ENCODE data around the gene COL12A1. TPM values are rescaled to one million over a fixed set of nuclear protein-coding genes. Genes with fewer than 3 reads are reported as not detected.

Gene COL12A1
- total RNA-seq, 1 experiment from 2014 or later, result 0.96 TPM

DNA sequence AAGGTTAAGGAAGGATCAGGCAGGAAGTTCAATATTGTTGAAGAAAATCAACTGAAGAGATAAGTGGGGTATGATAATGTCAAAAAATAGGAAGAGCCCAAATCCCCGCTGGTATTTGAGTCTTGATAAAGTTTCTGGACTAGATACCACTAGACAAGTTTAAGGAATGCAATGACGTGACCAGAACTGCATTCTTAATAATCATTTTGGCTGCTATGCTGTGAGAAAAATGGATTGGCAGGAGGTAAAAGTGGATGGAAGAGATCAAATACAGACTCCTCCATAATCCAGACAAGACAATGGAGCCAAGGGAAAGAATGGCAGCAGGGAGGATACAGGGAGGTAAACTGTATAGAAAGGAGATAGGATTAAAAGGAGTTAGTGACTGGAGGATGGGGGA is 128.2 kb downstream of the COL12A1 start:
- Histone ChIP-seq H3K4me1 (ENCODE audit: insufficient read depth, low read length) (no peaks in the 10 kb centered on the region), H3K9me3 (ENCODE audit: control insufficient read depth, low read depth, low read length) (no peaks in the 10 kb centered on the region), H2BK5ac (ENCODE audit: insufficient read length, low read length) (no peak overlapping the region), H3K23me2 (ENCODE audit: insufficient read length, low read depth, low read length, poor library complexity, severe bottlenecking) (no peaks in the 10 kb centered on the region), H4K8ac (replicated peaks; ENCODE audit: insufficient read length, low read depth, low read length) (no peak overlapping the region), H2BK120ac (ENCODE audit: low read depth, low read length, poor library complexity, severe bottlenecking) (no peak overlapping the region), H3K27ac (ENCODE audit: insufficient read length, low read depth, low read length) (no peak overlapping the region), H3K79me1 (ENCODE audit: insufficient read depth, low read depth, low read length, poor library complexity, severe bottlenecking) (no peaks in the 10 kb centered on the region), H3K56ac (ENCODE audit: insufficient read length, low read depth, low read length) (no peak overlapping the region), H2BK20ac (ENCODE audit: low read depth, low read length, poor library complexity, severe bottlenecking) (no peak overlapping the region), H3K23ac (ENCODE audit: insufficient read length, low read depth, low read length) (no peak overlapping the region), H3T11ph (ENCODE audit: low read length) (no peak overlapping the region), H4K5ac (ENCODE audit: insufficient read length, low read depth, low read length) (no peak overlapping the region), H3K4me2 (ENCODE audit: insufficient read depth, insufficient read length, low read length) (no peak overlapping the region), H3K14ac (ENCODE audit: insufficient read depth, low read length) (no peak overlapping the region), H3K18ac (ENCODE audit: insufficient read length, low read depth, low read length) (no peak overlapping the region), H3K27me3 (ENCODE audit: insufficient read depth, low read length) (no peaks in the 10 kb centered on the region), H4K91ac (ENCODE audit: insufficient read length, low read depth, low read length) (no peak overlapping the region), H2BK15ac (ENCODE audit: low read depth, low read length) (no peak overlapping the region), H2AFZ (ENCODE audit: low read length) (no peak overlapping the region), H3K9ac (ENCODE audit: extremely low read depth, insufficient read length, low read length) (no peak overlapping the region), H4K20me1 (ENCODE audit: control insufficient read depth, insufficient read depth, insufficient read length) (no peaks in the 10 kb centered on the region), H3K79me2 (ENCODE audit: insufficient read depth, low read length) (no peaks in the 10 kb centered on the region), H3K4ac (ENCODE audit: low read depth, low read length) (no peak overlapping the region), H2AK5ac (ENCODE audit: insufficient read length, low read length) (no peak overlapping the region), H2BK12ac (ENCODE audit: insufficient read length, low read depth, low read length) (no peak overlapping the region)
- H3K4me3 Mint-ChIP-seq, result no peak overlapping the region
- TF ChIP-seq, protein P1, sequence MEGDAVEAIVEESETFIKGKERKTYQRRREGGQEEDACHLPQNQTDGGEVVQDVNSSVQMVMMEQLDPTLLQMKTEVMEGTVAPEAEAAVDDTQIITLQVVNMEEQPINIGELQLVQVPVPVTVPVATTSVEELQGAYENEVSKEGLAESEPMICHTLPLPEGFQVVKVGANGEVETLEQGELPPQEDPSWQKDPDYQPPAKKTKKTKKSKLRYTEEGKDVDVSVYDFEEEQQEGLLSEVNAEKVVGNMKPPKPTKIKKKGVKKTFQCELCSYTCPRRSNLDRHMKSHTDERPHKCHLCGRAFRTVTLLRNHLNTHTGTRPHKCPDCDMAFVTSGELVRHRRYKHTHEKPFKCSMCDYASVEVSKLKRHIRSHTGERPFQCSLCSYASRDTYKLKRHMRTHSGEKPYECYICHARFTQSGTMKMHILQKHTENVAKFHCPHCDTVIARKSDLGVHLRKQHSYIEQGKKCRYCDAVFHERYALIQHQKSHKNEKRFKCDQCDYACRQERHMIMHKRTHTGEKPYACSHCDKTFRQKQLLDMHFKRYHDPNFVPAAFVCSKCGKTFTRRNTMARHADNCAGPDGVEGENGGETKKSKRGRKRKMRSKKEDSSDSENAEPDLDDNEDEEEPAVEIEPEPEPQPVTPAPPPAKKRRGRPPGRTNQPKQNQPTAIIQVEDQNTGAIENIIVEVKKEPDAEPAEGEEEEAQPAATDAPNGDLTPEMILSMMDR (conservative IDR thresholded peaks at IDR 0.05), result no peak
- H3K27ac Mint-ChIP-seq, result no peak overlapping the region
- H3K9me3 Mint-ChIP-seq, result no peaks in the 10 kb centered on the region
- DNase-seq, result no peak
- peaks cover 16% of the 10 kb centered on the region for H3K27me3 Mint-ChIP-seq (ENCODE audit: low read depth)
- H3K4me1 Mint-ChIP-seq, result peaks cover 8 to 11% of the 10 kb centered on the region in 2 experiments
- no peaks in the 10 kb centered on the region for H3K36me3 Mint-ChIP-seq (ENCODE audit: insufficient read depth in 1 of 3, low read depth in 3 of 3)
- WGBS (ENCODE audit: extremely low coverage, insufficient read length, low lambda C conversion rate), result no CpG with 5 or more reads among the region's 2 CpGs

Data from H9 (cell line).